ENCODE measurements around the gene MAD1L1. TPM values are rescaled to one million over a fixed set of nuclear protein-coding genes. Genes with fewer than 3 reads are reported as not detected.

Gene MAD1L1
- total and polyA plus RNA-seq, 2 of the 8 experiments (the other 6 are each of a cell fraction or from before 2014, with no cell fraction given), result 40.4 to 44.6 TPM

GRCh38 chr7:2256306-2257045, 23.7 kb upstream of the MAD1L1 start (continued):
- TF ChIP-seq CHD7 (IDR thresholded peaks at IDR 0.05; ENCODE audit: insufficient replicate concordance, low read length) (no peak), MAX (IDR thresholded peaks at IDR 0.05) (no peak), RXRA (IDR thresholded peaks at IDR 0.05; ENCODE audit: insufficient read depth, low read depth, low read length) (no peak), SRF (IDR thresholded peaks at IDR 0.05; ENCODE audit: low read depth, low read length) (no peak), TBP (IDR thresholded peaks at IDR 0.05; ENCODE audit: low read depth, low read length) (no peak), TCF12 (IDR thresholded peaks at IDR 0.05; ENCODE audit: low read depth, low read length) (no peak), EP300 (IDR thresholded peaks at IDR 0.05; ENCODE audit: borderline replicate concordance in 1 of 2, low read depth in 2 of 2, low read length in 2 of 2) (no peak), ZNF274 (IDR thresholded peaks at IDR 0.05; ENCODE audit: borderline replicate concordance, extremely low read depth, low read length) (no peak)
